HG02840 (cell line): ENCODE measurements around the gene ZNF197.
"Not testable (repeated sequence)": the region's sequence is repeated elsewhere in the genome, so short reads cannot be mapped to it uniquely, and the experiment has no call there.

Source experiments
- ATAC-seq: cut with Tn5 transposase; IDR thresholded peaks from one replicate; pipeline ENCODE4 v1.9.1; 2021; ENCODE audit warnings: mild to moderate bottlenecking, moderate library complexity, moderate number of reproducible peaks; ENCODE audit not compliant: unreplicated experiment, low FRiP score

ZNF197 gene

DNA sequence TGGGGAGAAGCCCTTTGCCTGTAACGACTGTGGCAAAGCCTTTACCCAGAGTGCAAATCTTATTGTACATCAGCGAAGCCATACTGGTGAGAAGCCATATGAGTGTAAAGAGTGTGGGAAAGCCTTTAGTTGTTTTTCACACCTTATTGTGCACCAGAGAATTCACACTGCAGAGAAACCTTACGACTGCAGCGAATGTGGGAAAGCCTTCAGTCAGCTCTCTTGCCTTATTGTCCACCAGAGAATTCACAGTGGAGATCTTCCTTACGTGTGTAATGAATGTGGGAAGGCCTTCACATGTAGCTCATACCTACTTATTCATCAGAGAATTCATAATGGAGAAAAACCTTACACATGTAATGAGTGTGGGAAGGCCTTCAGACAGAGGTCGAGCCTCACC, 34.6 kb downstream of the ZNF197 start:
- no peak for ATAC-seq

DNA sequence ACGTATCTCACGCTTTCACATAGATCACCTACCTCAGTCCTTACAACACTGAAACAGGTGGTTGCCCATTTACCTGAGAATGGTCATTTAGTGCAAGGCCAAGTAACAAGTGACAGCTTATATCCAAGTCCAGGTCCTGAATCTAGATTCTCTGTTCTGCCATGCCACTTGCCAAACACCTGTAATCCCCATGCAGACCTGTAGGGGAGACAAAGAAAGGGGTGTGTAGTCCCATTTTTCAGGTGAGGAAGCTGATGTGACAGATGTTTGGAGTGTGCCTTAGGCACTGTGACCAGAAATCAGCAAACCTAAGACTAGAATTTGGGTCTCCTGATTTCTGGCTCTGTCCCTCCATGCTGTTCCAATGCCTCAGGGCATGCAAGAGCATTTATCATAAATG, 36.4 kb downstream of the ZNF197 start:
- no peak for ATAC-seq

DNA sequence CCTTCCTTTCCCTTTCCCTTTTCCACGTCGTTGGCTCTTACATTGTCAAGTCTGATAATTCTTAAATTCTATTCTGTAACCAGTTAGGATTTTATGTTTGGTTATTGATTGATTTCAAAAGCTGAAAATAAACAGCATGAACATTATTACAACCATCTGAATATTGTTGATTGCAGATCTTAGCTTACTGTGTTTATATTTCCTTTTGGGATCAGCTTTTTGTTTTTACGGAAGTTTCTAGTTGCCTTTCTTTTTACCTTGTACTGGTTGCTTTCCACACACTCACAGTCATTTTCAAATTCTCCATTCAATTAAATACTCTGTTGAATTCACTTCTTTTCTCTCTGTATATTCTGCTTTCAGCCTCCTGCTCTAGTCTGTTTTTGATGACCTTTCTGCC, 40.3 kb downstream of the ZNF197 start:
- ATAC-seq, result no peak

DNA sequence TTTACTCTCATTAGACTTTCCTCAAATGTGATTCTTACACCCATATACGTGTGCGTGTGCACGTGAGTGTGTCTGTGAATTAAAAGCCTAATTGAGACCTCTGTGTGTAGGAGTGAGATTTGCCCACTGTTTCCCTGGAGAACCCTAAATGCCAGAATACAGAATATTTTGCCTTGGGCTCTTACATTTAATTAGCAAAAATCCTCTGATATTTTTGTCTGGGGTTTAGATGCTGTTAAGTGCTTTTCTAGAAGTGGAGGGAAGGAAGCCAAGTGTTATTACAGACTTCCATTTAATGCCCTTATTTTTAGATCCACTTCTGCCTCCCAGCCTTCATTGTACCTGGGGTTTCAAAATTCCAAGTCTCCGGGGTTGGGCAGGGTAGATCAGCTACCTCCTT, 41.5 kb downstream of the ZNF197 start:
- ATAC-seq, result no peak

DNA sequence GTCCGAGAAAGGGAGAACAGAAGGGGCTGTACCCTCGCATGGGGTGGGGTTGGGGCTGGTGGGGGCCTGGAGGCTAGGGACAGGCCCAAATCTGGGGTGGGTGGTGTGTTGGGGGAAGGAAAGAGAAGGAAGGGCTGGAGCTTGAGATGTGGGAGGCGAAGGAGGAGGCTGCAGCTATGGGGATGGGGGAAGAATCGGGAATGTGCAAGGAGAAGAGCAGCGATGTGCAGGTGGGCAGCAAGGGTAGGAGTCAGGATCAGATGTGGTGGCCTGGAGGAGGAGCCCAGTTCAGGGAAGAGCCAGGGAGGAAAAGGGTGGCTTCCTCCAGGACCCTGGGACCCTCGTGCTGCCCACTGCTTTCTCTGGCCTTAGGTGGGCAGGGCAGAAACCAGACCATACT, 44.9 kb downstream of the ZNF197 start:
- ATAC-seq, result no peak

DNA sequence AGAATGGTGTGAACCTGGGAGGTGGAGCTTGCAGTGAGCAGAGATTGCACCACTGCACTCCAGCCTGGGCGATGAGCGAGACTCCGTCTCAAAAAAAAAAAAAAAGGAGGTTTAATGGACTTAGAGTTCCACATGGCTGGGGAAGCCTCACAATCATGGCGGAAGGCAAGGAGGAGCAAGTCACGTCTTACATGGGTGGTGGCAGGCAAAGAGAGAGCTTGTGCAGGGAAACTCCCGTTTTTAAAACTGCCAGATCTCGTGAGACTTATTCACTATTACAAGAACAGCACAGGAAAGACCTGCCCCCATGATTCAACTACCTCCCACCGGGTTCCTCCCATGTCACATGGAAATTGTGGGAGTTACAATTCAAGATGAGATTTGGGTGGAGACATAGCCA, 48.6 kb downstream of the ZNF197 start:
- ATAC-seq, result not testable (repeated sequence)

DNA sequence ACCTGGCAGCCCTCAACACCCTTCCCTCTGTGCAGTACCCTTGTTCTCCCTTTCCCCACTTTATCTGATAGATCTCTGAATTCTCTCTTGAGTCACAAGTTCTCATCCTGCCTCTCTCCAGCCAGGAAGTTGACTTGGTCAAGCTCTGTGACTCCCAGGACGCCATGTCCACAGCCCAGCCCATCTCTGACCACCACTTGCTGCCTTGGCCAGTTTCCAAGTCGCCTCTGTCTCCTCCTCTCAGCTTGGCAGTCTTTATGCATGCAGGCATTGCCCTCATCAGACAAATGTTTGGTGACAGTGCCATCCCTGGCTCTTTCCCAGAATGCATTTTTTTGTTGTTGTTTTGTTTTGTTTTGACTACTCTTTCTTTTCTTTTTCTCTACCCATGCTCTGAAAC, 49.4 kb downstream of the ZNF197 start:
- no peak for ATAC-seq

DNA sequence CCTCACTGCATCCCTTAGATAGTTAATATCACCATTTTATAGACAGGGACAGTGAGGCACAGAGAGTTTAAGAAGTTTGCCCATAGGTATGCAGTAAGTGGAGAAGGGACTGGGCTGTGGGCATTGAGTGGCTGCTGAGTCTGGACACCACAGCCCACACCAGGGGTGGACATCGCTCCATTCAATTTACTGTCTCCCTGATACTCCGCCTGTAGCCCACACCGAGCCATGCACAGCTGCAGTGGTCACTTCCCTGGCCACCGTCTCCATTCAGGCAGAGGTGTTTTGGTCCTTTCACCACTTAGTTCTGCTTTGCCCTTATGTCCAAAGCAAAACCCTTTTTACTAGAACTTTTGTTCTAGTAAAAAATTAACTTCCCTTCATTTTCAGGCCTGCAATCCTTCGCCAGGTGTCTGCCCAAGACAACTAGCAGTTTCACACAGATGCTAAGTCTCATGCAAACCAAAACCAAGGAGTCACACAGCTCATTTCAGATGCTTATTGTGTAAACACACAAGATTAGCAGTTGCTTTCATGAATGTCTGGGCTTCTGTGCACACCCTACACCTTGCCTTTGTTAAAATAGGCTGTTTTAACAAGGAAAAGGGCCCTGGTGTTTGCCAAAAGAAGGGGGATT, 53.8 kb downstream of the ZNF197 start:
- no peak for ATAC-seq

DNA sequence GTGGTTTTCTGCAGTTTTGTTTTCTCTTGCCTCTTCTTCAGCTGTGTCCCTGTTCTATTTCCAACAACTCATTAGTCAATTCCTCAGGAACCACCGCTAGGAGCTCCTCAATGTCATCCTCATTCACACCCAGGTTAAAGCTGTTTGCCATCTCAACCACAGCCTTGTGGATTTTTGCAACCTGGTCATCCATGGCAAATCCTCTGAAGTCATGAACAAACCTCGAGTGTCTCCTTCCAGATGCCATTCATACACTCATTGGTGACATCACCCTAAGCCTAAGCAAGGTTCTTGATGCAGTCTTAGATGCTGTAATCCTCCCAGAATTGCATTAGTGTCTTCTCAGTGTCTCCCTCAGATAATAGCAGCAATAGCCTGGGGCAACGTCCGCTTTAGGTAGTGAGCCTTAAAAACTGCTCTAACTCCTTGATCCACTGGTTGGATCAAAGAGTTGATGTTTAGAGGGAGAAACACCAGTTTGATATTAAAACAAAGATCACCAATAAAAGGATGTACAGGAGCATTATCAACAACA, 56.2 kb downstream of the ZNF197 start:
- no peak for ATAC-seq

DNA sequence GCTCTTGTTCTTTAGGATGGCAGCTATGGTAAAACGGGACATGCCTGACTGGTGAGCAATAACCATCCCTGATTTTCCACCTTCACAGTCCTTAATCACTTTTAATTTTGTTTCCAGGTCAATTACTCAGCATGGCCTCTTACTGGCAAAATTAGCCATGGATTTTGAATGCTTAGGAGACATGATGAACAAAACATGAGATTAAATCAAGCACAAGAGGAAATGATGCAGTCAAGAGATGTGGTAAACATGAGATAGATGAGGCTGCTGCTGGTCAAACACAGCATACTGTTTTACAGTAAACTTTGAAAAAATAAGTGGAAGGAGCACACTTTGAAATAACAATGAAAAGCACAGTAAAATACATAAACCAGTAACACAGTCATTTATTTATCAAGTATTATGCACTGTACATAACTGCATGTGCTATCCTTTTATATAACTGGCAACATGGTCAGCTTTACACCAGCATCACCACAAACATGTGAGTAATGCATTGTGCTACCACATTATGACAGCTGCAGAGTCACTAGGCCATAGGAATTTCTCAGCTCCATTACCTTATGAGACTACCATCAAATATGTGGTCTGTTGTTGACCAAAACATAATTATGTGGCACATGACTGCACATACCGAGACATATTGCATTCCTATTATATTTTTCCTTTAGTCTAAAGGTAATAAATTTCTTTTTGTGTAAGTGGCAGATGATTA, 57.5 kb downstream of the ZNF197 start:
- no peak for ATAC-seq

DNA sequence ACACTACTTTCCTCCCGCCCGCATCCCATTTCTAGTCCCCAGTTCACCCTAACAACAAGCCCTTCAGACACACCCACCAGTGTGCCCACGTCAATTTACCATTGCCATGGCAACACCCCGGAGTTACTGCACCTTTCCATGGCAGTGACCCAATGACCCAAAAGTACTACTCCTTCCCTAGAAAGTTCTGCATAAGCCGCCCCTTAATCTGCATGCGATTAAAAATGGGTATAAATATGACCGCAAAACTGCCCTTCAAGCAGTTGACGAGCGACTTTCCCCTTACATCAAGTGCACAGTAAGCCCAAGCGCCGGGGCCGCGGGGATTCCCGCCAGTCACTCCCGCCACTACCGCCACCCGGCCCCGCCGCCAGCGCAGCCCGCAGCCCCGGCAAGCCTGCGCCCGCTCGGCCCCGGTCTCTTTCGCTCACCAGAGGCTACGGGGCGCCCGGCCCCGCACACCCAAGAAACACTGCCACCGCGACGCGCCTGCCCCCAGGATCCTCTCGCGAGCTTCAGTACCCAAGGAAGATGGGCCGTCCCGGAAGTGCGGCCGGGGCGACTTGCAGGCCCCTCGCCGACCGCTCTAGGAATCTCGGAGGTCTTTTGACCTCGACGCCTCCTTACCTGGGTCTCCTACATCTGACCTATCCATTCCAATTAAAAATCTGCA, 60.4 kb downstream of the ZNF197 start:
- ATAC-seq, result no peak

DNA sequence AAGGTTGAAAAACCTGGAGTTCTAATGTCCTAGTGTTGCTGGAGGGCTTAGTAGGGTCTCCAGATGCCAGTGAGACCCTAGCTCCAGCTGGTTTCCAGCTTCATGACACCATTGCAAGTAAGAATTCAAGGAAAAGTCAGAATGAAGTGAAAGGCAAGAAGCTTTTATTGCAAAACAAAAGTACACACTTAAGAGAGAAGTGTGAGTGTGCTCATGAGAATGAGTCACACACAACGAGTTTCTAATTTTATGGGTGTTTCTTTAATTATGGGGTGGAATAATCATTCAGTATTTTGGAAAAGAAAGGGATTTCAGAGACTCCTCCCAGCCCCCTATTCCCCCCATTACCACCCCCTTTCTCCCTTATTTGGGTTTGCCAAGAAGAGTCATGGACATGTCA, 63.1 kb downstream of the ZNF197 start:
- no peak for ATAC-seq
